ENCODE measurements around the gene SYP. TPM values are rescaled to one million over a fixed set of nuclear protein-coding genes. Genes with fewer than 3 reads are reported as not detected.
"Not testable (repeated sequence)": the region's sequence is repeated elsewhere in the genome, so short reads cannot be mapped to it uniquely, and the experiment has no call there.

The SYP gene
- total and polyA plus RNA-seq, 10 donors, result 0.48 to 3.6 (median 1.5) TPM

DNA sequence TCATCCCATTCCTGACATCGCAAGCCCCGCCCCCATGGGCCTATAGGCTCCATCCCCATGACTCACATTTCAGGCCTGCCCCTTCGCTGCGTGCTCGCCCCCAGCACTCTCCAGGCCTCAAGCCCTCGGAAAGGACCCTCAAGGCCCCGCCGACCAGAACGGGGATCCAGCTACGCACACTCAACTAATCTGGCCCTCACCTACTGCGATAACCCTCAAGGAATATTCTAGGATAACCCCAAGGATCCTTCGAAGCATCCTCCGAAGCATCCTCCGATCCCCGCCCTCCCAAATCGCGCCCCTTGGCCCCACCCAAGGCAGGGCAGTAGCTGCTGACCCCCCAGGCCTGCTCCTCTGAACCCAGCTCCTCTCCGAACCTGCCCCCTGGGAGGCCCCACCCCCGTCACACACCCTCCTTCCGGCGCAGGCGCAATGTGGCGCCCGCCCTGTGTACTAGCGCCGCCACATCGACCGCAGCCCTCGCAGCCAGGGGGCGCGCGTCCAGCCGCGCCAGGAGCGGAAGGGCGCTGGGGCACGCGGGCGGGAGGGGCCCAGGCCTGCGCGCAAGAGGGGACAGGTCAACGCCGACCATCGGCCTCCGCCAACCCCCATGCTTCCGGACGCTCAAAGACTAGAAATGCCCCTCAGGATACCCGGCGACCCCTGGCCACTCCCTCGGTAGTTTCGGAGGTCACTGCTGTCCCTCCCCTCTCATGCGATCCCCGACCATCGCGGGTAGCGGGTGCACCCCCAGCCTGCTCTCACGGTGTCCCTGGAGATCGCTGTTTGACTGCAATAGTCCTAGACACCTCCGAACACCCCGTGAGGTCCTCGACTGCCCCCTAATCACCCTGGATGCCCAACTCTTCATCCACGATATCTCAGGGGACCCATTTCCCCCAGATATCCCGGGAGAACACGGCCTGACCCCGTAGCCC, 43.8 kb downstream of the SYP start:
- peaks cover 0 to 12% (median 6%) of the 10 kb centered on the region in 6 donors for H3K4me1 ChIP-seq
- no peaks in the 10 kb centered on the region for H3K9me3 ChIP-seq
- H3K4me3 ChIP-seq, result peak overlapping the region; percentile 5 to 68 (median 40)
- no peaks in the 10 kb centered on the region for H3K36me3 ChIP-seq
- intact Hi-C loops (cut with DNase I; ENCODE audit: low total_unique reads), result no loop called here
- peak; percentile 97 for DNase-seq
- WGBS, 5 donors, result 1 to 44% (median 2%) methylated on average over 15 to 65 of the region's 65 CpGs
- no peaks in the 10 kb centered on the region for H3K27me3 ChIP-seq (replicated peaks in 1 of 7)
- TF ChIP-seq POLR2A (IDR thresholded peaks at IDR 0.05) (peak in 1 of 3 donors; percentile 12), POLR2AphosphoS5 (IDR thresholded peaks at IDR 0.05) (peak; percentile 85 to 89 (median 88))
- TF ChIP-seq, protein P1, sequence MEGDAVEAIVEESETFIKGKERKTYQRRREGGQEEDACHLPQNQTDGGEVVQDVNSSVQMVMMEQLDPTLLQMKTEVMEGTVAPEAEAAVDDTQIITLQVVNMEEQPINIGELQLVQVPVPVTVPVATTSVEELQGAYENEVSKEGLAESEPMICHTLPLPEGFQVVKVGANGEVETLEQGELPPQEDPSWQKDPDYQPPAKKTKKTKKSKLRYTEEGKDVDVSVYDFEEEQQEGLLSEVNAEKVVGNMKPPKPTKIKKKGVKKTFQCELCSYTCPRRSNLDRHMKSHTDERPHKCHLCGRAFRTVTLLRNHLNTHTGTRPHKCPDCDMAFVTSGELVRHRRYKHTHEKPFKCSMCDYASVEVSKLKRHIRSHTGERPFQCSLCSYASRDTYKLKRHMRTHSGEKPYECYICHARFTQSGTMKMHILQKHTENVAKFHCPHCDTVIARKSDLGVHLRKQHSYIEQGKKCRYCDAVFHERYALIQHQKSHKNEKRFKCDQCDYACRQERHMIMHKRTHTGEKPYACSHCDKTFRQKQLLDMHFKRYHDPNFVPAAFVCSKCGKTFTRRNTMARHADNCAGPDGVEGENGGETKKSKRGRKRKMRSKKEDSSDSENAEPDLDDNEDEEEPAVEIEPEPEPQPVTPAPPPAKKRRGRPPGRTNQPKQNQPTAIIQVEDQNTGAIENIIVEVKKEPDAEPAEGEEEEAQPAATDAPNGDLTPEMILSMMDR (IDR thresholded peaks at IDR 0.05 in 8 of 11, conservative IDR thresholded peaks at IDR 0.05 in 3 of 11), result peak; percentile 70 to 93 (median 85)
- H3K27ac ChIP-seq, result peak overlapping the region; percentile 51 to 95 (median 92)

DNA sequence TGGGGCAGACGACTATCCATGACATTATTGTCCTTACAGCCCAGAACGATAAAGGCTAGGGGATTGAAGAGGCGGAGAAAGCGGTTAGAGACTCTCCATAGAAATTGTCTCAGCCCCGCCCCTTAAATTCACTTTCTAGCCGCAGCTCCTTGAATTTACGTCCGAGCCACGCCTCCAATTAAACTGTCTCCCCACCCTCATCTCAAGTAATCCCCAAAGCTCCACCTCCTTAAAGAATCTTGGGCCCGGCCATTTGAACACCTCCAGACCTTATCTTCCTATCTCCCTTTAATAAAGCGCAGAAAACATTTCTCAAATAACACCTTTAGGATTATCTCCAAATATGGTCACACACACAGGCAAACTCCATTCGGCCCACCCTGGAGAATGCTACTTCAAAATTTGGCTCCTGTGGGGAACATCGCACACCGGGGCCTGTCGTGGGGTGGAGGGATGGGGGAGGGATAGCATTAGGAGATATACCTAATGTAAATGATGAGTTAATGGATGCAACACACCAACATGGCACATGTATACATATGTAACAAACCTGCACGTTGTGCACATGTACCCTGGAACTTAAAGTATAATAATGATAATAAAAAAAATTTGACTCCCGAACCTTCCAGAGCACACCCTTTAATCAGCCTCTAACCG, 44.6 kb downstream of the SYP start:
- H3K27ac ChIP-seq, result peak overlapping the region; percentile 51 to 95 (median 92)
- DNase-seq, result no peak
- no peaks in the 10 kb centered on the region for H3K27me3 ChIP-seq (replicated peaks in 1 of 7)
- H3K9me3 ChIP-seq, result no peaks in the 10 kb centered on the region
- H3K36me3 ChIP-seq, result no peaks in the 10 kb centered on the region
- peaks cover 0 to 12% (median 6%) of the 10 kb centered on the region in 6 donors for H3K4me1 ChIP-seq
- TF ChIP-seq POLR2AphosphoS5 (IDR thresholded peaks at IDR 0.05) (no peak), POLR2A (IDR thresholded peaks at IDR 0.05) (no peak)
- TF ChIP-seq, protein P1 (IDR thresholded peaks at IDR 0.05 in 8 of 11, conservative IDR thresholded peaks at IDR 0.05 in 3 of 11), result no peak
- WGBS, 5 donors, result 1 to 62% (median 4%) methylated on average over 18 of the region's 18 CpGs
- intact Hi-C loops (cut with DNase I; ENCODE audit: low total_unique reads), result no loop called here
- peak overlapping the region; percentile 5 to 68 (median 40) for H3K4me3 ChIP-seq

DNA sequence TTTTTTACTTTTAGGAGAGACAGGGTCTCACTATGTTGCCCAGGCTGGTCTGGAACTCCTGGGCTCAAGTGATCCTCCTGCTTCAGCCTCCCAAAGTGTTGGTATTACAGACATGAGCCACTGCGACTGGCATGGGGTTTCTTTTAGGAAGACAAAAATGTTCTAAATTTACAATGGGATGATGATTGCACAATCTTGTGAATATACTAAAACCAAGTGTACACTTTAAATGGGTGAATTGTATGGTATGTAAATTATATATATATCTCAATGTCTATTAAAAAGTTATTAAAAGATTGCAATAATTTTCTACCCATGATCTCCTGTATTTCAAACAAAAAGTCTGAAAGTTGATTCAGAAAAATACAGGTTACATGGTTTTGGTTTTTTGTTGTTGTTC, 46.5 kb downstream of the SYP start:
- Histone ChIP-seq H3K9me3 (no peaks in the 10 kb centered on the region), H3K36me3 (no peaks in the 10 kb centered on the region), H3K27ac (no peak overlapping the region), H3K4me1 (peaks cover 0 to 12% (median 6%) of the 10 kb centered on the region in 6 donors), H3K4me3 (no peak overlapping the region), H3K27me3 (replicated peaks in 1 of 7) (no peaks in the 10 kb centered on the region)
- WGBS, 5 donors, result 81 to 100% (median 85%) methylated on average over 1 of the region's 1 CpG
- intact Hi-C loops (cut with DNase I; ENCODE audit: low total_unique reads), result no loop called here
- no peak for DNase-seq
- TF ChIP-seq POLR2A (IDR thresholded peaks at IDR 0.05) (no peak), POLR2AphosphoS5 (IDR thresholded peaks at IDR 0.05) (no peak)
- TF ChIP-seq, protein P1 (IDR thresholded peaks at IDR 0.05 in 8 of 11, conservative IDR thresholded peaks at IDR 0.05 in 3 of 11), result no peak

- H3K27me3 ChIP-seq (replicated peaks in 1 of 7); H3K36me3 ChIP-seq; H3K9me3 ChIP-seq; DNase-seq; H3K27ac ChIP-seq; H3K4me3 ChIP-seq; intact Hi-C loops (cut with DNase I; ENCODE audit: low total_unique reads); H3K4me1 ChIP-seq: not testable (repeated sequence)
- 89 to 97% (median 93%) methylated on average over 12 to 14 of the region's 14 CpGs for WGBS, 5 donors
Observed at GRCh38 chrX:49149291-49149690, 50.7 kb downstream of the SYP start.

DNA sequence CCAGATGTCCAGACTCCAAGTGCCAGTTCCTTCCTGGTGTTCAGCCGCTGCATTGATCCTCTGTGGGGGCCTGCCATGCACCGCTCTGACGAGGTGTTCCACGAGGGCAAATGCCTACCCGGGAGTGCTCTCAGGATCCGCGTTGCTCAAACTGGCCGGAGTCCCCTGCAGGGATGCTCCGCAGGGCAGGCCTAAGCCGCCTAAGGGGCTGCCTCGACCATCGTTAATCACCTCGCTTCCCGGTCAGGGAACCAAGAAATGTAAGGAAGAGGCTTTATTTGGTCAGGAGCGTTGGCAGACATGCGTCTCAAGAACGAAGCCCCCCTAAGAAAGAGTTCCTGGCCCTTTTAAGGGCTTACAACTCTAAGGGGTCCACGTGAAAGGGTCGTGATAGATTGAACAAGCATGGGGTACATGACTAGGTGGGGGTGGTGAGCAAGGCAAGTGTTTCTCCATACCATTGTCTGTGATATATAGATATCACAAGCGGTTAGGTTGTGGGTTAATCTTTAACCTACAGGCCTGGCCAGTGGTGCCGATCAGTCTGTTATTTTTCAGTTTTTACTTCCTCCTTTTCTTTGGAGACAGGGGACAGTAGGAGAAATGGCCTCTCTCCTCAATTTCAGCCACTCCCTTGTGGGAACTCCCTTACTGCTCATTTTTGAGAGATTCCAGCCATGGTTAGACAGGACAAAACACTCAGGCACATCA, 51.4 kb downstream of the SYP start:
- WGBS, 5 donors, result 68 to 83% (median 81%) methylated on average over 10 to 21 of the region's 21 CpGs
- H3K27ac ChIP-seq; H3K27me3 ChIP-seq (replicated peaks in 1 of 7); H3K4me1 ChIP-seq; H3K36me3 ChIP-seq; H3K4me3 ChIP-seq; H3K9me3 ChIP-seq; intact Hi-C loops (cut with DNase I; ENCODE audit: low total_unique reads); DNase-seq: not testable (repeated sequence)

Data from spleen (tissue), 11 donors.